ENCODE results near the gene FOXC1. TPM values are rescaled to one million over a fixed set of nuclear protein-coding genes. Genes with fewer than 3 reads are reported as not detected.

FOXC1 gene
- total RNA-seq, 1 donor from 2014 or later: 4.9 TPM

DNA sequence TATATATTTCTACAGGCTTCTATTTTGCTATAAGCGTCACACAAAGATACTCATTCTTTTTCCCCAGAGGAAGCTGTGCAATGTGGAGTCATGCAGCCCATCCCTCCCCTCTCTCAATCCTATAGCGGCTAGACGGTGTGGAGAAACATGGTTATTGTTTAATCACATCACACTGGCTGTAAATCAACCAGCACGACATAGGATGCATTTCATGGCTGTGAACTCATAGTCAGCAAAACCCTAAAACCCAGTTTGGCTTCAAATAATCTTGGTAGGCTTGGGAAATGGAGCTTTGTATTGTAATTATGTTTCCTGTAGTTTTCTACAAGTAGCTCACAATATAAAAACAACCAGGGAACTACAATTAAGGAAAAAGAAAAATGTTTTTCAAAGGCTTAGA lies 16.8 kb downstream of the FOXC1 start:
- H3K27me3 ChIP-seq: peaks cover 69% of the 10 kb centered on the region
- no peaks in the 10 kb centered on the region for H3K36me3 ChIP-seq
- intact Hi-C loops (cut with DNase I): no loop called here
- DNase-seq: no peak
- no peaks in the 10 kb centered on the region for H3K9me3 ChIP-seq
- H3K27ac ChIP-seq: no peak overlapping the region
- TF ChIP-seq, protein P1, sequence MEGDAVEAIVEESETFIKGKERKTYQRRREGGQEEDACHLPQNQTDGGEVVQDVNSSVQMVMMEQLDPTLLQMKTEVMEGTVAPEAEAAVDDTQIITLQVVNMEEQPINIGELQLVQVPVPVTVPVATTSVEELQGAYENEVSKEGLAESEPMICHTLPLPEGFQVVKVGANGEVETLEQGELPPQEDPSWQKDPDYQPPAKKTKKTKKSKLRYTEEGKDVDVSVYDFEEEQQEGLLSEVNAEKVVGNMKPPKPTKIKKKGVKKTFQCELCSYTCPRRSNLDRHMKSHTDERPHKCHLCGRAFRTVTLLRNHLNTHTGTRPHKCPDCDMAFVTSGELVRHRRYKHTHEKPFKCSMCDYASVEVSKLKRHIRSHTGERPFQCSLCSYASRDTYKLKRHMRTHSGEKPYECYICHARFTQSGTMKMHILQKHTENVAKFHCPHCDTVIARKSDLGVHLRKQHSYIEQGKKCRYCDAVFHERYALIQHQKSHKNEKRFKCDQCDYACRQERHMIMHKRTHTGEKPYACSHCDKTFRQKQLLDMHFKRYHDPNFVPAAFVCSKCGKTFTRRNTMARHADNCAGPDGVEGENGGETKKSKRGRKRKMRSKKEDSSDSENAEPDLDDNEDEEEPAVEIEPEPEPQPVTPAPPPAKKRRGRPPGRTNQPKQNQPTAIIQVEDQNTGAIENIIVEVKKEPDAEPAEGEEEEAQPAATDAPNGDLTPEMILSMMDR (IDR thresholded peaks at IDR 0.05): no peak
- no peak for ATAC-seq
- peaks cover 9% of the 10 kb centered on the region for H3K4me1 ChIP-seq
- no peak overlapping the region for H3K4me3 ChIP-seq

DNA sequence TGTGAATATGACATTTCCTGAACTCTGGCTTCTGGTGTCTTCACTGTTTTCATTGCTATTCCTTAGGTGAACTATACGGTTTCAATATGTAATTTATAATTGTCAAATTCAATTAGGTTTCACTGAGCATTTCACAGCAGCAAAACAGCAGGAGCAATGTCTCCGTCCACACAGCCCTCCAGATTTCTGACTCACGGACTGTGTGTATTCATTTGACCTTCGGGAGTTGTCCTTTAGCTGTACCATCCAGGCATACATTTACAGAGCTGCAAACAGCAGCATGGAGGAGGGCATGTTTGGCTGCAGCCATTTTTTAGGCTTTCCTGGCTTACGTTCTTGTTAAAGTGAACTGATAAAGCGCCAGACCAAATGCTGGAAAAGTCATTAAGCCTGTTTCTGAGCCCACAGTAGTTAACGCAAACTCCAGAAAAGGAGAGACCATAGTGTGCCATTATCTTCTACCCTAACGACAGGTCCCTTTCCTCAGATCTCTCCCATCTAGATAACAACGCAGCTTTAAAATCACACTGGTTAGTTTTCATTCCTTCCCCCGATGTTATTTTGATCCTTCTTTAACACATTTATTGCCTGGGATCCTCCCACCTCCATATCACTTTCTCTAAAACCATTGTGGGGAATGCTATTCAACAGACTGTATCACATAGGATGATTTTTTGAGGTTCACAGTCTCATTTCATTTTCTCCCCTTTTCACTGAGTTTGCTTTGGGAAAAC lies 18.3 kb downstream of the FOXC1 start:
- Histone ChIP-seq H3K36me3 (no peaks in the 10 kb centered on the region), H3K4me3 (no peak overlapping the region), H3K27ac (no peak overlapping the region), H3K9me3 (no peaks in the 10 kb centered on the region), H3K27me3 (peaks cover 59% of the 10 kb centered on the region), H3K4me1 (peaks cover 9% of the 10 kb centered on the region)
- DNase-seq: no peak
- no peak for ATAC-seq
- intact Hi-C loops (cut with DNase I): no loop called here
- TF ChIP-seq, protein P1 (IDR thresholded peaks at IDR 0.05): no peak

DNA sequence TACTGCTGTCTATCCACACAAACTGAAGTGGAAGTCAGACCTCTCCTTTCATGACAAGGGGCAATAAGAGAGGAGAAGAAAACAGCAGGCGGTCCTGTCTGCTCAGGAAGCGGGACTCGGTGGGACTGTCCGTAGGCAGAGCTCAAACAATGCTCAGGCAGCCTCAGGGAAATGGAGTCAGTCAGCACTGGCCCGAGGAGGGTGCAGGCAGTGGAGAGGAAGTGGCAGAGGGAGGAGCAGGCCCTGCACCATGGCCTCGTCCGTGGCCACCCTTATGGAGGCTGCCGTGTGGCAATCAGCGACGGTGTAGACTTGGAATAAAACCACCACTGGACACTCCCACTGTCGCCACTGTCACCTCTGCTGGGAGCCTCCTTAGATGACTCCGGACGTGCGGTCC lies 19.6 kb downstream of the FOXC1 start:
- DNase-seq (no peak), ATAC-seq (no peak)
- TF ChIP-seq, protein P1 (IDR thresholded peaks at IDR 0.05): no peak
- intact Hi-C loops (cut with DNase I): no loop called here
- Histone ChIP-seq H3K9me3 (no peaks in the 10 kb centered on the region), H3K27ac (no peak overlapping the region), H3K27me3 (peaks cover 47% of the 10 kb centered on the region), H3K4me1 (peaks cover 9% of the 10 kb centered on the region), H3K36me3 (no peaks in the 10 kb centered on the region), H3K4me3 (no peak overlapping the region)

DNA sequence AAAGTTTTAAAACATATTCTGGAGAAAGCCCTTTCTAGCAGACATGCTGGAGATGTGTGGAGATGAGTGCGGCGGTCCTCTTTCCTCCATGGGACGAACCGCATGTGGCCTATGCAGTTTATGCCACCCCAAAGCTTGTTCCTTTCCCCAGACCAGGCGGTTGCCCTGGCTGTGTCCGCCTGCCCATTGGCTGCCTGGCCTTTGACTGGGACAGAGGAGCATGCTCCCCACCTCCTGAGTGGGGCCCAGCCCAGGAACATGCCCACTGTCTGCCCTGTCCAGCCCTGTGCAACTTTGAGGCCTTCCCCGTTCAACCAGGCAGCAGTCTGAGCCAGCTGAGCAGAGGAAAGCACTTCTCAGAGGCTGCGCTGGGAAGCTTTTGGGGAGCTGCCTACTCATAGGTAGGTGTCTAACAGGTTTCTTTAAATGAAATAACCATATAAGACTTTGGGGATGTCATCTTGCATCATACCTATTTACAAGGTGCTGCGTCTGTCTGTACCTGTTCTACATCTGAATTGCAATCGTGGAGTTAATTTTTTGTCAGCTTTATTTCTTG lies 20.6 kb downstream of the FOXC1 start:
- H3K4me3 ChIP-seq: no peak overlapping the region
- intact Hi-C loops (cut with DNase I): no loop called here
- H3K27ac ChIP-seq: no peak overlapping the region
- no peaks in the 10 kb centered on the region for H3K36me3 ChIP-seq
- TF ChIP-seq, protein P1 (IDR thresholded peaks at IDR 0.05): no peak
- H3K9me3 ChIP-seq: no peaks in the 10 kb centered on the region
- ATAC-seq (no peak), DNase-seq (no peak)
- peaks cover 6% of the 10 kb centered on the region for H3K4me1 ChIP-seq
- H3K27me3 ChIP-seq: peaks cover 40% of the 10 kb centered on the region

DNA sequence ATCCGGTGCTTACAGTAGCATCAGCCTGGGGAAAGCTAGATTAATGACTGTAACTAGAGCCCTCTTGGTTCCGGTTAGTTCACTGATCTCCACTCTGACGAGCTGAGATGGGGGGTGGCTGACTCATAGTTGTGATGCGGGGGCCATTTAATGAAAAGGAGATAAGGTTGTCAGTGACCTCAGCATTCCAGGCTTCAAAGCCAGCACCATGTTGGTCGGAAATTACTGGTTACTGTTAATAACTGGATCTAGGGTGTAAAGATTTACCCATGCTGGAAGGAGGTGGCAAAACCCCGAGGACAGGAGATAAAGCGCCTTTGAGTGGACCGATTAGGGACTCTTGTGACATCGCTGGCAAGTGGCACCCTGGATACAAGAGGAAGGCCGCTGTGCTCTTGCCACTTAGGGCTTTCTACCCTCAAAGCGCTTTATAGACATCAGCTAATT lies 21.1 kb downstream of the FOXC1 start:
- Histone ChIP-seq H3K27me3 (peaks cover 35% of the 10 kb centered on the region), H3K4me3 (no peak overlapping the region), H3K4me1 (peaks cover 1% of the 10 kb centered on the region), H3K9me3 (no peaks in the 10 kb centered on the region), H3K36me3 (no peaks in the 10 kb centered on the region), H3K27ac (no peak overlapping the region)
- no peak for ATAC-seq
- intact Hi-C loops (cut with DNase I): no loop called here
- DNase-seq: no peak
- TF ChIP-seq, protein P1 (IDR thresholded peaks at IDR 0.05): no peak
